Muscle layer of duodenum (tissue), 2 donors: ENCODE data around the gene C13orf46.
"Not testable (repeated sequence)": the region's sequence is repeated elsewhere in the genome, so short reads cannot be mapped to it uniquely, and the experiment has no call there.

Experiments
- H3K27ac ChIP-seq: one replicate; pipeline ENCODE4 v1.7.0; 2013; ENCODE audit warnings: mild to moderate bottlenecking, low read length
- H3K27me3 ChIP-seq: one replicate; pipeline ENCODE4 v1.7.0; 2013; ENCODE audit warnings: low read depth, mild to moderate bottlenecking, control low read depth, low read length
- H3K36me3 ChIP-seq, 2 donors: one replicate each; pipeline ENCODE4 v1.7.0; 2013; ENCODE audit warnings: low read length in 2 of 2, control low read depth in 1 of 2, mild to moderate bottlenecking in 1 of 2; ENCODE audit not compliant: insufficient read depth in 2 of 2, control insufficient read depth in 1 of 2
- H3K4me1 ChIP-seq, 2 donors: one replicate each; pipeline ENCODE4 v1.7.0; 2013; ENCODE audit warnings: low read length in 2 of 2, mild to moderate bottlenecking in 2 of 2, control low read depth in 1 of 2, moderate library complexity in 1 of 2; ENCODE audit not compliant: insufficient read depth in 2 of 2, control insufficient read depth in 1 of 2
- H3K4me3 ChIP-seq, 2 donors: one replicate each; pipeline ENCODE4 v1.7.0; 2013; ENCODE audit warnings: low read length in 2 of 2, low read depth in 1 of 2, mild to moderate bottlenecking in 1 of 2
- H3K9me3 ChIP-seq, 2 donors: one replicate each; pipeline ENCODE4 v1.7.0; 2013; ENCODE audit warnings: low read length in 2 of 2, control low read depth in 1 of 2, mild to moderate bottlenecking in 1 of 2; ENCODE audit not compliant: control insufficient read depth in 1 of 2
- donor health status: healthy.

Gene C13orf46

DNA sequence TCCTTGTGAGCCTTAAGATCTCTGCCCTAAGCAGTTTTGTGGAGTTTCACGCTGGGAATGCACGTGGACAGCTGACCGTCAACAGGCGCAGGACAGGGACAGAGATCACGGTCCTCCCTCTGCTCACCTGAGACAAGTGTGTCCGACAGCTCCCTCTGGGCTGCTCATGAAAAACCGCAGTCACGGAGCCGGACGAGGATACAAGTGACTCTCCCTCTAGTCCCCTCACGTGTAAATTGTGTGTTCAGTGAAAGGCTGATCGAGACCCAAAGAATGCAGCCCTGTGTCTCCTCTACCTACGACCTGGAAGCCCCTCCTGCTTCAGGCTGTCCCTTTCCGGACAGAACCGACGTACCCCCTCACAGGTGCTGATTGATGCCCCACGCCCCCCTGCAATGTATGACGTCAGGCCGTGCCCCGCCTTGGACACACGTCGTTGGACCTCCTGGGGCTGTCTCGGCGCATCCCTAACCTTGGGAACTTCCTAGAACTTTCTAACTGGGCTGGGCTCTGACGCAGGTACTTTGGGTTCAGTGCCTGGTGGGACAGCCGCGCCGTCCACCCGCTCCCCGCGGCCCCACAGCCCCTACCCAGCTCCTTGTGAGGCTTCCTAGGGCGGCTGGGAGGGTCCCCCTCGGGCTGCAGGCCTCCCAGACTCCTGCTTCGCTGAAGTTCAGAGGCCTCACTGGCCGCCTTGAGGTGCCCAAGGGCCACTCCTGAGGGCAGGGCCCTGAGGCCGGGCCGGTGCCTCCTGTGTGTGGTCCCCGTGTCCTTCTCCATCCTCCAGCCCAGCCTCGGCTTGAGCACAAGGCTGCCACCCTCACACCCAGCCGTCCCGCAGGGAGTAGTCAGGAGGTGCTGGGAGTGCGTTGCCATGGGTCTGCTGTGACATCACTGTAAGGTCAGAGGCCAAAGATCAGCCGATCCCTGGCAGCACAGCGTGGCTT is at the start of gene C13orf46:
Gene C13orf46, minus strand, starts transcription at position 859 of the 947 bp plus-strand sequence. Its CDS starts 79 bp downstream, at position 780.
- no peaks in the 10 kb centered on the region for H3K9me3 ChIP-seq
- no peak within 1 kb of the TSS for H3K27ac ChIP-seq
- no peaks in the 10 kb centered on the region for H3K4me1 ChIP-seq

DNA sequence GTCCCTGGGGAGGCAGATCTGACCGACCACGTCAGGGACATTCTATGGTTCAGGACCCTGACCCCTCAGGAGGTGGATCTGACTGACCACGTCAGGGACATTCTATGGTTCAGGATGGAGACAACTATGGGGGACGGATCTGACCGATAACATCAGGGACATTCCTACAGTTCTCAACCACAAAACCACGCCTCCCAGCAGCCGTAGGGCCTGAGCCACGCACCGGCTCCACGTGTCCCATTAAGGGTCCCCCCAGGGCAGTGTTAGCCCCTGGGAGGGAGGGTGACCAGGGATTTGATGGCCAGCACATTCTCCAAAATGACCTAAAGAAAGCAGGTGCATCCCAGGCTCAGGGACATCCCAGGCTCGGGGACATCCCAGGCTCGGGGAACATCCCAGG is 49.0 kb upstream of the C13orf46 start:
- no peaks in the 10 kb centered on the region for H3K27me3 ChIP-seq
- no peaks in the 10 kb centered on the region for H3K9me3 ChIP-seq
- no peak overlapping the region for H3K4me3 ChIP-seq
- H3K27ac ChIP-seq, result no peak overlapping the region
- peaks cover 14 to 53% of the 10 kb centered on the region in 2 donors for H3K36me3 ChIP-seq
- H3K4me1 ChIP-seq, result peaks cover 11 to 27% of the 10 kb centered on the region in 2 donors

More for the DNA sequence above, at the start of gene C13orf46:
- no peaks in the 10 kb centered on the region for H3K27me3 ChIP-seq
- H3K36me3 ChIP-seq, result peaks cover 14 to 25% of the 10 kb centered on the region in 2 donors
- no peak within 1 kb of the TSS for H3K4me3 ChIP-seq

DNA sequence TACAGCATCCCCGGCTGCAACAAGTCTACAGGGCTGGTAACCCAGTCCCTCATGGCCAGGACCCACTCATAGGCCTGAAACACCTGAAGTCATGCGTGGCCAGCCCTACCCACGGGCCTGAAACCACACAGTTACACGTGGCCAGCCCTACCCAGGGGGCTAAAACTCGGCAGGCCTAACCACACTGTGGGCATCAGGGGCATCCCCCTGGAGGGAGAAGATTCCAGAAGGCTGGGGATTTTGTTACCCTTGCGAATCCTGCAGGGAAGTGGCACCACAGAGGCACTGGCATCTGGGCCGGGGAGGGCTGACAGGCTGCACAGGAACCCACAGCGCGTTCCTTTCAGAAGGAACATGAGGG is 48.4 kb upstream of the C13orf46 start:
- Histone ChIP-seq H3K9me3 (no peaks in the 10 kb centered on the region), H3K4me3 (no peak overlapping the region), H3K36me3 (peaks cover 14 to 53% of the 10 kb centered on the region in 2 donors), H3K27me3 (no peaks in the 10 kb centered on the region), H3K27ac (no peak overlapping the region), H3K4me1 (peaks cover 8 to 22% of the 10 kb centered on the region in 2 donors)

DNA sequence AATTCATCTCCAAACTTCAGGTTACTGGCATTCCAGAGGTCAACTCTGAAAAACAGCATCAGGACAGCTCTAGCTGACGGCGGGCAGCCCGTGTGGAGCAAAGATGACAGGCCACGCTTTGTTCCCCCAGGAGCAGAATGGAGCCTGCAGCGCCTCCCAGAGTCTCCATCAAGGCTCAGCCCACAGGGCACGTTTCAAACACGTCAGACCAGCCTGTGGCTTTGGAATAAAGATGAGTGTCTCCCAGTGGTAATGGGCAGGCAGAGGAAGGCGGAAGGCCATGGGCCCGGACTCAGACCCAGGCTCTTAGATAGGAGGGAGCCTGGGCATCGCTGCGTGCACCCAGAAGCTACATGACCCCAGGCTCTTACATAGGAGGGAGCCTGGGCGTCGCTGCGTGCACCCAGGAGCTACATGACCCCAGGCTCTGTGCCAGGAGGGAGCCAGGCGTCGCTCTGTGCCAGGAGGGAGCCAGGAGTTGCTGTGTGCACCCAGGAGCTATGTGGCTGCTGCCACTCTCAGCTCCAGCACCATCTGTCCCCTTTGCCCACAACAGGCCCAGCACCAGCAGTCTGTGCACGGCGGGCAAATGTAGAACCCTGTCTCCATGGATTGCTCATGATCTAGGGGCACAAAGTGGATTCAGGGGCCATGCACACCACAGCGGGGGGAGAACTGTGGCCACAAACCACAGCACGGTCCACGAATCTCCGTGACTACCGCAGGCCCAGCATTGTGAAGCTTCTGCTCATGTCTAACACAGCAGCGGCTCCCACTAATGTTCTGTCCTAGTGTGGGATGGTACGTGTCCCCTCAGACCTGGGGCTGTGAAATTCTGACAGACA is 47.8 kb upstream of the C13orf46 start:
- peaks cover 19 to 58% of the 10 kb centered on the region in 2 donors for H3K36me3 ChIP-seq
- peaks cover 6 to 17% of the 10 kb centered on the region in 2 donors for H3K4me1 ChIP-seq
- no peak overlapping the region for H3K27ac ChIP-seq
- H3K4me3 ChIP-seq, result no peak overlapping the region
- H3K9me3 ChIP-seq, result no peaks in the 10 kb centered on the region
- no peaks in the 10 kb centered on the region for H3K27me3 ChIP-seq

DNA sequence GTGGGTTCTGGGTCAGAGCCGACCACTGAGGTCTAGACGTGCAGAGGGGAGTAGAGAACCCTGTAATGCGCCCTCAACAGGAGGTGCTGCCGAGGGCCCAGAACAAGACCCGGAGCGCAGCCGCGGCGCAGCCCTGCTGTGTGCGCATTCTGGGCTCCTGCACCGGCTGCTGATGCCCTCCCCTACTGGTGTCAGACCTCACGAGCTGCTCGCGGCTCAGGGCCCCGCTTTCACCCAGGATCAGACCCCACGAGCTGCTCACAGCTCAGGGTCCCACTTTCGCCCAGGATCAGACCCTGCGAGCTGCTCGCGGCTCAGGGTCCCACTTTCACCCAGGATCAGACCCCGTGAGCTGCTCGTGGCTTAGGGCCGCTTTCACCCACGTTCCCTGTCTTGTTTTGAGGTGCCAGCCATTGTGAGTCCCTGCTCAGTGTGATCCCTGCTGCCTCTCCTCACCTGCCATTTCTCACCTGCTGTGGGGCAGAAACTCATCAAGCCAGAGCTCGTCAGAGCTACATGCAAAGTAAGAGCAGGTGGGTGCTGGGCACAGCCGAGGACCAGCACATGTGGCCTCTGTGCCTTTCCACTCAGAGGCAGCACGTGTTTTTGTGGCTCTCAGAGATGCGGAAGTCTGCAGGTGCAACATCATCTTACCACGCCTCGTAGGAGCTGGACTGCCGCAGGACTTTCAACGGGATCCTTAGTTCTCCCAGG is 47.0 kb upstream of the C13orf46 start:
- peaks cover 0 to 9% of the 10 kb centered on the region in 2 donors for H3K4me1 ChIP-seq
- peaks cover 21 to 66% of the 10 kb centered on the region in 2 donors for H3K36me3 ChIP-seq
- no peaks in the 10 kb centered on the region for H3K9me3 ChIP-seq
- H3K27me3 ChIP-seq, result no peaks in the 10 kb centered on the region
- H3K27ac ChIP-seq, result no peak overlapping the region
- no peak overlapping the region for H3K4me3 ChIP-seq

DNA sequence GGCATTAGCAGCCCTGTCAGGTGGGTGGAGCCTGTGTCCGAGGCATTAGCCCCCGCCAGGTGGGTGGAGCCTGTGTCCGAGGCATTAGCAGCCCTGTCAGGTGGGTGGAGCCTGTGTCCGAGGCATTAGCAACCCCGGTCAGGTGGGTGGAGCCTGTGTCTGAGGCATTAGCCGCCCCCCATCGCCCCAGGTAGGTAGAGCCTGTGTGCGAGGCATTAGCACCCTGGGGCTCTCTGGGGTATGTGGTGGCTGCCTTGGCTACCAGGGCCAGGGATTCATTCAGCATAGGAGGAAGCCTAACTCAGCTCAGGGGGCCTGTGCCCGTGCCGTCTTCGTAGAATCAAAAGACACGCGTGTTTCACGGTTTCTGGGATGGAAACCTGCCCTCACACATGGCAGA is 46.3 kb upstream of the C13orf46 start:
- H3K9me3 ChIP-seq, H3K4me3 ChIP-seq, H3K27me3 ChIP-seq, H3K4me1 ChIP-seq, H3K27ac ChIP-seq: not testable (repeated sequence)
- peaks cover 21 to 74% of the 10 kb centered on the region in 2 donors for H3K36me3 ChIP-seq

DNA sequence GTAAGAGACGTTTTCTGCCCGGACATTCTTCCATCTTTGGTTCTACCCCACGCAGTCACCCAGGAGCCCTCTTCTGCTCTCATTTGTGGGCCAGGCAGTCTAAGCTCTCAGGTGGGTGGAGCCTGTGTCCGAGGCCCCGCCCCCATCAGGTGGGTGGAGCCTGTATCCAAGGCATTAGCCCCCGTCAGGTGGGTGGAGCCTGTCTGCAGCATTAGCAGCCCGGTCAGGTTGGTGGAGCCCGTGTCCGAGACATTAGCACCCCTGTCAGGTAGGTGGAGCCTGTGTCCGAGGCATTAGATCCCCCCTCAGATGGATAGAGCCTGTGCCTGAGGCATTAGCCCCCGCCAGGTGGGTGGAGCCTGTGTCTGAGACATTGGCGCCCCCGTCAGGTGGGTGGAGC is 45.5 kb upstream of the C13orf46 start:
- no peaks in the 10 kb centered on the region for H3K4me1 ChIP-seq
- H3K27ac ChIP-seq, result no peak overlapping the region
- H3K9me3 ChIP-seq, result no peaks in the 10 kb centered on the region
- no peaks in the 10 kb centered on the region for H3K27me3 ChIP-seq
- H3K36me3 ChIP-seq, result peaks cover 21 to 80% of the 10 kb centered on the region in 2 donors
- no peak overlapping the region for H3K4me3 ChIP-seq

DNA sequence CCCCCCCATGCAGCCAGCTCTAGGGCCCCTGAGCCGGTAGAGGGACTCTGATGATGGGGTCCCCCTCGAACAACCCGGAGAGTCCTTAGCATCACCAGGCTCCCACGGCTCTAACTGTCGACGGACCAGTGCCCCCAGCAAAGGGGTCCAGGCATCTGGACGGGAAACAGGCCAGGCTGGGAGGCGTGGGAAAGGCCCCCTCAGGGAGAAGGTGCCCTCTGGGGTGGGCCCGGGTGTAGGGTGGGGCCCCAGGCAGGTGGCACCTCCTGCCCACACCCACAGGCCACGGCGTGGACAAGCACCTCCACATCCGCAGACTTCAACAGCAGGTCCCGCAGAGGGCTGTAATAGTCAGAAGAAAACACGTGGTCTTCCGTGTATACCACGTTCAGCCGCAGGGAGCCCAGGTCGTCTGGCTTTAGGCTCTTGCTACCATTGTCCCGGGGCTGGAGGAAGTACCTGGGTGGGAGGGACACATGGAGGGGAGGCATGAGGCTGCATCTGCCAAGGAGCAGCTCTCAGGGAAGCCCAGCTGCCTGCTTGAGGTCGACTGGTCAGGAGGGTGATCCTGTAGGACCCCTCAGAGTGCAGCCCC is 44.7 kb upstream of the C13orf46 start:
- no peak overlapping the region for H3K4me3 ChIP-seq
- H3K27me3 ChIP-seq, result no peaks in the 10 kb centered on the region
- no peaks in the 10 kb centered on the region for H3K4me1 ChIP-seq
- H3K27ac ChIP-seq, result no peak overlapping the region
- H3K9me3 ChIP-seq, result no peaks in the 10 kb centered on the region
- peaks cover 15 to 77% of the 10 kb centered on the region in 2 donors for H3K36me3 ChIP-seq

DNA sequence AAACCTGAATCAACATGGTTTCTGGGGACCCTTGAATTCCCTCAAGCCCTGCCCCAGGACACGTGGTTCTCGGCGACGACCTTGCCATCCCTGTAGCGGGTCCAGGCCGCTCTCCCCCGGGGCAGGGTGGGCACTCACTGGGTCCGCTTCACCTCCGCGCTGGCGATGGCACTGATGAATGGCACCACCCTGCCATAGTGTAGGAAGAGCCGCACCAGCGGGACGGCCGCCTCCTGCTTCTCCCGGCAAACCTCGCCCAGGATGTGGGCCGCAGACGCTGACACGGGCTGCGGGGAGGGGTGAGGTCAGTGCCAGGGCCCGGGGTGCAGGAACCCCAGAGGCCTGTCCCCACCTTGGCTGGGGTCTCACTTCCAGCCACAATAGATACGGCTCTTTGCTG is 44.1 kb upstream of the C13orf46 start:
- H3K27me3 ChIP-seq, result no peaks in the 10 kb centered on the region

DNA sequence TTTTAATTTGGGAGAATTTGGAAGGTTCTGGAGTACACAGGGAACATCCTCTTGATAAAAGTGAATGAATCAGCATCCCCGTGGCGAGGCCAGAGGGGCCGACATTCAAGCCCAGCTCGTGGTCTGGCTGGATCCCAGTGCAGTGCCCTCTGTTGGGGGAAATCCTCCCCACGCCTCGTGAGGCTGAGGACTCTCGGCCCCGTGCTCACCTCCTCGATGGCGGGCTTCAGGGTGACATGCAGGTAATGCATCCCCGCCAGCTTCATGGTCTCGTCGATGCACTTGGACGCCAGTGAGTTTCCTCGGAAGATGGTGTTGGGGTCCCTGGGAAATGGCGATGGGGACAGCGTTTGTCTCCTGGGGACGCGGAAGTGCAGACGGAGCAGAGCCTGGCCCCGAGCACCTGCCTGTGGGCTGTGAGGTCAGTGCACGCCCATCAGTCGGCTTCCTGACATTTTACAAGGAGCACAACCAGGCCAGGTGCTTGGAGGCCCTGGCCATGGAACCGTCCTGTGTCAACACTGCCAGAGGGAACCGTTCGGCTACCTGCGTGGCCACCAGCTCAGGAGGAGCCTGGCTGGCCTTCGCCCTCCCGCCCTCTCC is 43.3 kb upstream of the C13orf46 start:
- Histone ChIP-seq H3K27ac (no peak overlapping the region), H3K4me3 (no peak overlapping the region), H3K9me3 (no peaks in the 10 kb centered on the region), H3K27me3 (no peaks in the 10 kb centered on the region), H3K4me1 (no peaks in the 10 kb centered on the region), H3K36me3 (peaks cover 15 to 75% of the 10 kb centered on the region in 2 donors)

More for the DNA sequence above, 44.1 kb upstream of the C13orf46 start:
- Histone ChIP-seq H3K4me3 (no peak overlapping the region), H3K9me3 (no peaks in the 10 kb centered on the region), H3K36me3 (peaks cover 15 to 73% of the 10 kb centered on the region in 2 donors), H3K27ac (no peak overlapping the region), H3K4me1 (no peaks in the 10 kb centered on the region)
